NCI-H345 treated with DMSO at 0.1 percent for 48 hours (cell line): ENCODE data around the gene LRRC3.
"Not testable (repeated sequence)": the region's sequence is repeated elsewhere in the genome, so short reads cannot be mapped to it uniquely, and the experiment has no call there.

Experiments used
- DNase-seq: peaks from one replicate; lab custom pipeline; 2025; ENCODE audit not compliant: unreplicated experiment; lab: John Stamatoyannopoulos, UW

The LRRC3 gene

GRCh38 chr21:44477131-44477530 lies 21.8 kb downstream of the LRRC3 start:
- no peak for DNase-seq

GRCh38 chr21:44477712-44478111 lies 22.4 kb downstream of the LRRC3 start:
- DNase-seq: no peak

GRCh38 chr21:44478124-44478800 lies 23.0 kb downstream of the LRRC3 start:
- no peak for DNase-seq

- no peak for DNase-seq
Observed at GRCh38 chr21:44478801-44479167, 23.5 kb downstream of the LRRC3 start.

- DNase-seq: not testable (repeated sequence)
Observed at GRCh38 chr21:44479556-44480199, 24.4 kb downstream of the LRRC3 start.

GRCh38 chr21:44480200-44481053 lies 25.1 kb downstream of the LRRC3 start:
- DNase-seq: no peak

- DNase-seq: no peak
Observed at GRCh38 chr21:44482581-44483287, 27.4 kb downstream of the LRRC3 start.

GRCh38 chr21:44483288-44484237 lies 28.3 kb downstream of the LRRC3 start:
- DNase-seq: no peak

- DNase-seq: no peak
Observed at GRCh38 chr21:44484498-44485253, 29.4 kb downstream of the LRRC3 start.

- DNase-seq: peak; percentile 84
Observed at GRCh38 chr21:44485254-44485793, 30.0 kb downstream of the LRRC3 start.

- DNase-seq: no peak
Observed at GRCh38 chr21:44485796-44486195, 30.5 kb downstream of the LRRC3 start.

- DNase-seq: peak; percentile 41
Observed at GRCh38 chr21:44486302-44486701, 31.0 kb downstream of the LRRC3 start.

GRCh38 chr21:44487831-44488230 lies 32.5 kb downstream of the LRRC3 start:
- no peak for DNase-seq

GRCh38 chr21:44489962-44490361 lies 34.7 kb downstream of the LRRC3 start:
- no peak for DNase-seq

- no peak for DNase-seq
Observed at GRCh38 chr21:44490405-44490804, 35.1 kb downstream of the LRRC3 start.

- DNase-seq: no peak
Observed at GRCh38 chr21:44490816-44491215, 35.5 kb downstream of the LRRC3 start.

GRCh38 chr21:44492567-44493385 lies 37.5 kb downstream of the LRRC3 start:
- DNase-seq: no peak

GRCh38 chr21:44494418-44494817 lies 39.1 kb downstream of the LRRC3 start:
- no peak for DNase-seq
